GM04503 (cell line): ENCODE measurements around the gene C11orf24.
"Not testable (repeated sequence)": the region's sequence is repeated elsewhere in the genome, so short reads cannot be mapped to it uniquely, and the experiment has no call there.

ENCODE experiments used
- DNase-seq: peaks from one replicate; pipeline ENCODE4 v3.0.0-alpha.2; 2012; ENCODE audit warnings: low read depth

The C11orf24 gene

DNA sequence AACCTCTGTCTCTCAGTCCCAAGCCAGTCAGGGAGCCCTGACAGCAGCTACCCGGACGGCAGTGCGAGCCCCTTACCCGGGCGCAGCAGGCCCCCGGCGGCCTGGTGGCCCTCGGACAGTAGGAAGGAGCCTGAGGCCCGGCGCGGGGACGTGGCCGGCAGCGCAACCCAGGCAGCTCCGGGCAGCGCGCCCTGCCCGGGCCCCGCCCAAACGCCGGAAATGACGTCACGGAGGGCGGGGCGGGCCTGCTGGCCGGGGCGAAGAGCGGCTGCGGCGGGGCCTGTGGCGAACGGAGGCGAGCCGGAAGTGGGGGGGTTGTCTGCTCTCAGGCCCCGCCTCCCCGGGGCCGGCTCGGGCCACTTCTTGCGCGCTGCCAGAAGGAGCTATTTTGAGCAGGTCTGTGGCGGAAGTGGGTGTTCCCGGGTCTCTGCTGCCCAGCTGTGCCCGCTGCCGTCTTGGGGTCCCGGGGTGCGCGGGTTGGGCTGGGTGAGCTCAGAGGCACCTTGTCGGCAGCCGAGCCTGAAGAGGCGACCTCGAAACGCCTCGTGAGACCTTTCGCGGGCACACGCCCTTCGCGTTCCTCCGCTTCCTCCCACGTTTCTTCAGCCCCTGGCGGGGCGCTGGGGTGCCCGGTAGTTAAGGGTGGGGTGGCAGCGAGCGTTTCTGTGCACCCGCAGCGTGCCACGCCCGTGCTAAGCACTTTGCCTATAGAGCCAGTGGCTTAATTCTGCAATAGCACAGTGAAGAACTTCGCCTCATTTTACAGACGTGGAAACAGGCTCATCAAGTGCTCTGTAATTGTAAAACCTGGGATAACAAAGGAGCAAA lies at the start of gene C11orf24:
Gene C11orf24 (minus strand): TSS at position 193 of the 828 bp plus-strand sequence. CDS start 8,206 bp downstream, outside the sequence.
- no peak for DNase-seq

- DNase-seq = no peak
Measured at GRCh38 chr11:68317147-68317785, 45.5 kb upstream of the C11orf24 start.

DNA sequence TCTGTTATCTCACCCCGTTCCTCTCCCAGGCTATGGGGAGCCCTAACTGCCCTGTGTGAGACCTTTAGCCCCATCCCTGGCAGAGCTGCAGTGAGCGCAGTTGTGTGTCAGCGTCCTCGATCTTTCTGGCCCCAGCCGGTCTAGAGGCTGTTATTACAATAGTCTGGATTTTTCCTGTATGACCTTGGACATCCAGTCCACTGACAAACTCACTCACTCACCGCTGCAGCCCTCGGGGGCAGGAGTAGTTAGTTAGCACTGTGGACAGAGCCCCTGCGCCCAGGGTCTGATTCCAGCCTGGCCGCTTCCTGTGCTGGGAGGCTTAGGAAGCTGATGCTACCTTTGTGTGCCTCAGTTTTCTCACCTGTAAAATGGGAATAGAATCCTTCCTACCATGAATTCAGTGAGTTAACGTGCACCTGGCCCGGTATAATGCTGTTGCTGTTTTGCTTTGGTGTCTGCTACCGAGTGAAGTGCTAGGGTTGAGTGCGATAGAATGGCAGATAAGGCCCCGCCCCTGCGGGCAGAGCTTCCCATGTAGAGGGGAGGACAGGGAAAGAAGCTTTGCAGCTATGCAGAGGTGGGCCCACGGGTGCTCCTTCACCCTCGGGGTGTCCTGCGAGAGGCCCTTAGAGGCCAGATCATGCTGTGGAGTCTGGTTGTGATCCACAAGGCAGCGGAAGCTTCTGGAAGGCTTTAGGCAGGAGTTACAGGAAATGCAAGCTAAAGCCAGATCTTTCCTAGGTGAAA lies 43.6 kb upstream of the C11orf24 start:
- peak; percentile 15 for DNase-seq

- DNase-seq = peak; percentile 22
Measured at GRCh38 chr11:68314203-68315170, 42.7 kb upstream of the C11orf24 start.

DNA sequence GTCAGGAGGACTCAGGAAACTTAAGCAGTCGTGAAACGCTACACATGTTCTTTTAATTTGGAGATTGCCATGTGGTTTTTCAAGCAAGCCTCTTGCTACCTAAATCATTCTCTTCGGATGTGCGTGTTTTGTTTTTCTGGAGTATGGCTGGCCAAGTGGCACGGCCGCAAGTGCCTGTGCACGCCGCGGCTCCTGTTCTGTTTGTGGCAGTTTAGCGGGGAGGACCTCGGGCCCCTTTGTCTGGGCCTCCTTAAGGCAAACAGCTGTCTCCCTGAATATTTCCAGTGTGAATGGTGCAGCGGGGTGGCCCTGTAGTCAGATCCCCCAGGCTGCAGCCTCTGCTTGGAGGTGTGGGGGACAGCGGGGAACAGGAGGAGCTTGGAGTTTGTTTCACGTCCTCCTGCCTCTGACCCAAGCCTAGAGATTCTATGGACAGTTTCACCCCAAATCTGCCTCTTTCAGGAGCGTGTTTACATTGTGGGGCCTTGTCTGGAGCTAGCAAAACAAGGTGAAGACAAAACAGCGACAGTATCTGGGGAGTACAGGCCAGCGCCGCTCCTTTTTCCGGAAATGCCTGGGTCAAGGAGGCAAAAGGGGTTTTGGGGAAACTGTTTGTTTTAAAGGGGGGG lies 41.9 kb upstream of the C11orf24 start:
- peak; percentile 20 for DNase-seq

GRCh38 chr11:68312780-68313573 lies 41.2 kb upstream of the C11orf24 start:
- no peak for DNase-seq

- DNase-seq = no peak
Measured at GRCh38 chr11:68312117-68312779, 40.5 kb upstream of the C11orf24 start, which contains the start of gene LRP5. TSS of gene LRP5 (plus strand) at chr11:68312591. CDS start at chr11:68312715, 124 bp downstream.

DNA sequence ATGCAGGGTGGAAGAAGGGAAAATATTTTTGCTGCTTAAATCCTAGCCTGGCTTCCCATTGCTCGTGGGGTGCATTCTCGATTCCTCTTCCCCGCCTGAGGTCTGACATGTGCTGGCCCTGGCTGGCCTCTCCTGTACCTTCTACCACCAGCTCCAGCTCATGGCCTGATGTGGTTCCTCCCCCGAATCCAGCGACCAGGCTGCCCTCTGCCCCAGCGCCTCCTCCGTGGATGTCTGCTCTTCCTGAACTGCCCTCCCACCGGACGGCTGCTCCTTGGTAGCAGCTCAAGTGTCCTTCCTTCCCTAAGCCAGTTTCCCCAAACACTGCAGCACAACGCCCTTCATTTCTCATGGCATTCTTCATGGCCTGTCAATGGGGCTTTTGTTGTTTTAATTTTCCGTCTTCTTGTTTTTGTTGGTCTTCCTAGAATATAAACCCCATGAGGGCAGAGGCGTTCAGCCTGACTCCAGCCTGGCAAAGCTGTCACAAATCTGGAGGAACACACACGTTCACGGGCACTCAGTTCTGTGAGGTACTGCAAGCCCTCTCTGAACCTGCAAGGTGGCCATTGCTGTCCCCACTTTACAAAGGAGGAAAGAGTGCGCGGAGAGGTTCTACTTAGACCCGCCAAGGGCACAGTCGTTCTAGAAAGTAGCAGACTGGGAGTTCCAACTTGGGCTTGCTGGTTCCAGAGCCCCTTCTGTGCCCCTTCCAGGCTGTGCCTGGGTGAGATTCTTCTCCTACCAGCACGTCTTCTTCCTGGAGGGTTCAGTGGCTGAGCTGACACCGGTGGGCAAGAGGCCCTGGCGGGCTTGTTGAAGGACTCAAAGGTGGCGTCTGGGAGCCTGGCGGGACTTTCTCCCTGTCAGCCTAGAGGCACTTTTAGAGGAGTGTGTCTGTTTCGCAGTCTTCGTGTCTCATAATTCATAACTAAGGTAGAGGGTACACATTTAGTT lies 39.7 kb upstream of the C11orf24 start:
- DNase-seq = no peak

- no peak for DNase-seq
Measured at GRCh38 chr11:68309621-68310185, 37.9 kb upstream of the C11orf24 start.

DNA sequence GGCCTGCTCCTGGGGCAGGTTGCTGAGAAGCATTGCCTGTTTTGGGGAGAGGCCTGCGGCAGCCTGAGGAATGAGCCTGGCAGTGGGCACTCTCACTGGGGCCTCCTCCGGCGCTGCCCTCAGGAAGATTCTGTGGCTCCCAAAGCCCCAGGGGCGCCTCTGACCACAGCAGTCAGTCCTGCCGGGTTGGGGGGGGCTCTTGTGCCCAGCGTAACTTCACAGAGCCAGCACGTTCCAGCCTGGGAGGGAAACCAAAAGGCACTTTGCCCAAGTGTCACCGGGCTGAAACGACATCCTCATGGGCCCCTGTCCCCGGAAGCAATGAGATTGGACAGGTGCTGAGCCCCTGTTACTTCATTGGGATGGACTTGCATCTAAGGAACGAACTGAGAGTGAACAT lies 36.3 kb upstream of the C11orf24 start:
- DNase-seq = no peak

- no peak for DNase-seq
Measured at GRCh38 chr11:68306636-68307035, 34.9 kb upstream of the C11orf24 start.

DNA sequence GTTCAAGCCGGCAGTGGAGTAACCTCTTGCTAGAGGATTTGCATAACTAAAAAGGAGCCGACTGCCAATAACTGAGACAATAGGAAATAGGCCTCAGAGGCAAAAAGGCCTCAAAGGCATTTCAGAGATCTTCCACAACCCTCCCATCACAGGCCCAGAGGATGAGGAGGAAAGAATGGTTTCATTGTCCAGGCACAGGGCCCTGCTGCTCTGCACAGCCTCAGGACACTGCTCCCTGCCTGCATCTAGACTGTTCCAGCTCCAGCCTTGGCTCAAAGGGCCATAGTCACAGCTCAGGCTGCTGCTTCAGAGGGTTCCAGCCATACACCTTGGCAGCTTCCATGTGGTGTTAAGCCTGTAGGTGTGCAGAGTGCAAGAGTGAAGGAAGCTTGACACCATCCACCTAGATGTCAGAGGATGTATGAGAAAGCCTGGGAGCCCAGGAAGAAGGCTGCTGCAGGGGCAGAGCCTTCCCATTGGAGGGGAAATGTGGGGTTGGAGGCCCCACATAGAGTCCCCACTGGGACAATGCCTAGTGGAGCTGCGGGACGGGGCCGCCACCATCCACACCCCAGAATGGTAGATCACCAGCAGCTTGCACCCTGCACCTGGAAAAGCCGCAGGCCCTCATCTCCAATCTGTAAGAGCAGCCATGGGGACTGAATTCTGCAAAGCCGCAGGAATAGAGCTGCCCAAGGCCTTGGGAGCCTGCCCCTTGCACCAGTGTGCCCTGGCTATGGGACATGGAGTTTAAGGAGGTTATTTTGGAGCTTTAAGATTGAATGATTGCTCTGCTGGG lies 32.4 kb upstream of the C11orf24 start:
- DNase-seq = no peak

DNA sequence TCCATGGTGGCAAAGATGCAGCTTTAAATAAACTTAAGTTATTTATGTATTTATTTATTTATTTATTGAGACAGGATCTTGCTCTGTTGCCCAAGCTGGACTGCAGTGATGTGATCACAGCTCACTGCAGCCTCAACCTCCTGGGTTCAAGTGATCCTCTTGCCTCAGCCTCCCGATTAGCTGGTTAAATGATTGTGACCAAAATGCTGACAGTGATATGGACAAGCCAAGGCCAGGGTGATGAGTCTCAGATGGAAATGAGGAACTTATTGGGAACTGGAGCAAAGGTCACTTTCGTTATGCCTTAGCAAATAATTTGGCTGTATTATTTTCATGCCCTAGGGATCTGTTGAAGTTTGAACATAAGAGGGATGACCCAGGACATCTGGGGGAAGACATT lies 31.3 kb upstream of the C11orf24 start:
- no peak for DNase-seq

GRCh38 chr11:68302670-68303069 lies 30.9 kb upstream of the C11orf24 start:
- DNase-seq = no peak

GRCh38 chr11:68302256-68302655 lies 30.5 kb upstream of the C11orf24 start:
- DNase-seq = no peak

DNA sequence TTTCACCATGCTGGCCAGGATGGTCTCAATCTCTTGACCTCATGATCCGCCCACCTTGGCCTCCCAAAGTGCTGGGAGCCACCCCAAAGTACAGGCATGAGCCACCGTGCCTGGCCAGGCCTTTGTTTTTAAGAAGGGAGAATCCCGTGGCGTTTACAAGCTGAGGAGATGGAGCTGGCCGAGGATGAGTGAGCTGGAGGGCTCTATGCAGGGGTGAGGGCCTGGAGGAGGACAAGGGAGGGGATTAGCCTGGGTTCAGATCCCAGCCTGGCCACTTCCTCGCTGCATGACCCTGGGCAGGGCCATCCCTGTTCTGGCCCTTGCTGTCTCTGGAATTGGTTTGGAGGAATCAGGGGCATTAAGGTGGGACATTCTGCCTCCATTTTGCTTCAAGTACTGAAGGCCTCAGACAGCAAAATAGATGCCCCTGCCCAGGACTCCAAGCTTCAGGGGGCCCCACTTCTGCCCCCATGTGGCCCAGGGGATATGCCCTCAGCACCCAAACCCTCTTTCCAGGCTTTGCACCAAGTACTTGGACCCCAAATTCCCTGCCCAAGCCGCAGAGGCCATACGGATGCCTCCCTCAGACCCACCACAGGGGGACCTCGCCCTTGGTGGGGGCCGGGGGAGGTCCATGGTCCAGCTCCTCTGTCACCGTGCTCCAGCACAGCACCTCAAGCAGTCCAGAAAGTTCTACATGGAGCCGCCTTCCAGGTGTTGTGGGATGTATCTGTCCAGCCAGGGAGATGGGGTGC lies 28.5 kb upstream of the C11orf24 start:
- no peak for DNase-seq

DNA sequence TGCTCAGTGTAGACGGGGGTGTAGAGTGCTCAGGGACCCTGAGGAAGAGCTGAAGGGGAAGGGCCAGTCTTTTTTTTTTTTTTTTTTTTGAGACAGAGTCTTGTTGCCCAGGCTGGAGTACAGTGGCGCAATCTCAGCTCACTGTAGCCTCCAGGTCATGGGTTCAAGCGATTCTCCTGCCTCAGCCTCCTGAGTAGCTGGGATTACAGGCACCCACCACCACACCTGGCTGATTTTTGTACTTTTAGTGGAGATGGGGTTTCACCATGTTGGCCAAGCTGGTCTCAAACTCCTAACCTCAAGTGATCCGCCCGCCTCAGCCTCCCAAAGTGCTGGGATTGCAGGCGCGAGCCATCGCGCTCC lies 27.7 kb upstream of the C11orf24 start:
- DNase-seq = not testable (repeated sequence)
